Nephron progenitor cell (in vitro differentiated cells): Measurements from ENCODE around the gene NRCAM.
A peak's percentile ranks its signal among the peaks of the same experiment; 100 is the strongest.

Experiments
- DNase-seq: peaks from one replicate; pipeline ENCODE4 v3.0.0; 2021
- H3K27ac Mint-ChIP-seq: 2 replicates; pipeline ENCODE4 v1.8.0; 2021; ENCODE audit warnings: mild to moderate bottlenecking, moderate library complexity, mixed read lengths
- H3K27me3 Mint-ChIP-seq: 2 replicates; pipeline ENCODE4 v1.8.0; 2021; ENCODE audit warnings: mild to moderate bottlenecking, low read depth, mixed read lengths; ENCODE audit not compliant: poor library complexity
- H3K36me3 Mint-ChIP-seq: 2 replicates; pipeline ENCODE4 v1.8.0; 2021; ENCODE audit warnings: low read depth, mixed read lengths
- H3K4me1 Mint-ChIP-seq: 2 replicates; pipeline ENCODE4 v1.8.0; 2021; ENCODE audit warnings: mixed read lengths
- H3K4me3 Mint-ChIP-seq: 2 replicates; pipeline ENCODE4 v1.8.0; 2021; ENCODE audit warnings: mild to moderate bottlenecking, moderate library complexity, mixed read lengths
- H3K9me3 Mint-ChIP-seq: 2 replicates; pipeline ENCODE4 v1.8.0; 2021; ENCODE audit warnings: mild to moderate bottlenecking, moderate library complexity, mixed read lengths
- TF ChIP-seq, protein P1 (sequence below): fragments of 200-600 bp; sonication (generic); IDR thresholded peaks from 2 replicates; pipeline ENCODE4 v1.5.0; 2021; ENCODE audit warnings: antibody characterized with exemption

NRCAM gene

DNA sequence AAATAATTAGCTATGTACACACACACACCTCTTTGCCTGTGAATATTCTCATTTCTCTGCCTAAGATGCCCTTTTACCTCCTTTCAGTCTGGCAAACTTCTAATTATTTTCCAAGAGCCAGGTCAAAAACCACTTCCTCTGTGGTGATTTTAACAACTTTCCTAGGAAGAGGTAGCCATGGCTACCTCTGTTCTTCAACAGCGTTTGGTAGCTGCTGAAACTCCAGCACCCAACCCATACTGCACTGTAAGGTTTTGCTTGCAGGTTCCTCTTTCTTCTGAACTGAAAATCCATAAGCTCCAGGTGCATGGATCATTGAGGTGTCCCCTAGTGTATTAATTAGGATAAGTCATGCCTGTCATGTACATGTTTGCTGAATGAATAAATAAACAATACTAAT lies 25.6 kb downstream of the NRCAM start:
- TF ChIP-seq, protein P1, sequence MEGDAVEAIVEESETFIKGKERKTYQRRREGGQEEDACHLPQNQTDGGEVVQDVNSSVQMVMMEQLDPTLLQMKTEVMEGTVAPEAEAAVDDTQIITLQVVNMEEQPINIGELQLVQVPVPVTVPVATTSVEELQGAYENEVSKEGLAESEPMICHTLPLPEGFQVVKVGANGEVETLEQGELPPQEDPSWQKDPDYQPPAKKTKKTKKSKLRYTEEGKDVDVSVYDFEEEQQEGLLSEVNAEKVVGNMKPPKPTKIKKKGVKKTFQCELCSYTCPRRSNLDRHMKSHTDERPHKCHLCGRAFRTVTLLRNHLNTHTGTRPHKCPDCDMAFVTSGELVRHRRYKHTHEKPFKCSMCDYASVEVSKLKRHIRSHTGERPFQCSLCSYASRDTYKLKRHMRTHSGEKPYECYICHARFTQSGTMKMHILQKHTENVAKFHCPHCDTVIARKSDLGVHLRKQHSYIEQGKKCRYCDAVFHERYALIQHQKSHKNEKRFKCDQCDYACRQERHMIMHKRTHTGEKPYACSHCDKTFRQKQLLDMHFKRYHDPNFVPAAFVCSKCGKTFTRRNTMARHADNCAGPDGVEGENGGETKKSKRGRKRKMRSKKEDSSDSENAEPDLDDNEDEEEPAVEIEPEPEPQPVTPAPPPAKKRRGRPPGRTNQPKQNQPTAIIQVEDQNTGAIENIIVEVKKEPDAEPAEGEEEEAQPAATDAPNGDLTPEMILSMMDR: no peak
- Mint-ChIP-seq H3K4me3 (no peak overlapping the region), H3K27ac (no peak overlapping the region), H3K27me3 (peaks cover 9% of the 10 kb centered on the region), H3K4me1 (peaks cover 17% of the 10 kb centered on the region), H3K36me3 (peaks cover 5% of the 10 kb centered on the region), H3K9me3 (peaks cover 7% of the 10 kb centered on the region)
- no peak for DNase-seq

DNA sequence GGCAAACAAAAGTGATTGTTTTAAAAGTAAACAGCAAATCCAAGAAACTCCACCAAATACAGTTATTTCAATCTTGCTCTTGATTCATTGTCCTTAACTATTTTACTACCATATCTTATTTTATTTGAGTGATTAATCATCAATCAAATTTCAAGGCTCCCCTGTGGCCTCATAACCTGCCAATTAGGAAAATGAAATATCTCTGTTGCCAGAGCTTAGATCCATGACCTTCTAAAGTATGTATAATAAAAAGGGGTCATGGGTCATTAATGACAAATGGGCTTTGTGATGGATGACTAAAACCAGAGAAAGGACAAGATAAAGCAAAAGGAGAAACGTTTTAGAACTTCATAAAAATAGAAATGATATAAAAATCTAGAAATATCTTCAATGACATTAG lies 28.5 kb downstream of the NRCAM start:
- peaks cover 7% of the 10 kb centered on the region for H3K27me3 Mint-ChIP-seq
- H3K4me1 Mint-ChIP-seq: peaks cover 16% of the 10 kb centered on the region
- H3K9me3 Mint-ChIP-seq: no peaks in the 10 kb centered on the region
- H3K27ac Mint-ChIP-seq: no peak overlapping the region
- H3K36me3 Mint-ChIP-seq: no peaks in the 10 kb centered on the region
- TF ChIP-seq, protein P1: no peak
- DNase-seq: no peak
- H3K4me3 Mint-ChIP-seq: no peak overlapping the region

DNA sequence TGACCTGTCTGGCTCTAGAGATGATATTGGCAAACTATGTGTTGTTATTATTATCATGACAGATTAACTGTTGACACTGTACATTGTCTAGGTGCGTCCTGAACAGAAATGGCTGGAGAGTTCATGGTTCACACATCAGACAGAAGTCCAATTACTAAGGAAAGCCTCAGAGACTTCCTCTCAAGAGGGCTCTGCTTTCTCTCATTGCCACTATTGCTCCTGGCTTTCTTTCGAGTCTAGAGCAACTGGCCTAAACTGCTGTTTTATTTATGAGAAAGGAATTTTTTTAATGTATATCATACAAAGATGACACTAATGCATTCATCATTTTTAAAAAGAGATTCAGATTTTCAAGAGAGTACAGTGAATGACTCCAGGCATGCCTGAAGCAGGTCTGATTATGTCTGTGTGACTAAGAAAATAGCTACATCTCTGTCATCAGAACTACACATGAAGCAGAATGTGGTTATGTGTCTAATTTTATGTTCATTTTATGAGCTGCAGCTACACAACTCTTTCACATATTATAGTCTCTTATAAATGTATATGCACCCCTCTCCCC lies 30.4 kb downstream of the NRCAM start:
- Mint-ChIP-seq H3K27ac (no peak overlapping the region), H3K4me3 (no peak overlapping the region), H3K9me3 (no peaks in the 10 kb centered on the region), H3K36me3 (no peaks in the 10 kb centered on the region), H3K27me3 (peaks cover 11% of the 10 kb centered on the region), H3K4me1 (peaks cover 25% of the 10 kb centered on the region)
- no peak for DNase-seq
- TF ChIP-seq, protein P1: no peak

DNA sequence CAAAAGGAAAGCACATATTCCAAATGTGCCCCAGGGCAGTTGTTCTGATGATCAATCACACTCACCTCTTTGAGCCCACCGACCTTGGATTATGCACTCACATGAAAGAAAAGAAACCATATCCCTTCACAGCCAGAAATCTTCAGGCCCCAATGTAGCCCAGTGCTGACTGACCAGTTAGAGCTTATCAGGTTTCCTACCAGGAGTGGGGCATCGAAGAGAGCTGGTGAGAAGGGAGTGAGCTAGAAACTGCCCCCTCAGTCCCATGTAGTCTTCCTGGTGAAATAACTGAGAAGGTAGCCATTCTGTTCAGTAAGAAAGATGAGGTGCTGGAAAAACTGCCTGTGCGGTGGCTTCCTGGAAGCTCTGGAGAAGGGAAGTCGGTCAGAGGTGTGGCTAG lies 32.2 kb downstream of the NRCAM start:
- Mint-ChIP-seq H3K4me3 (no peak overlapping the region), H3K27me3 (peaks cover 11% of the 10 kb centered on the region), H3K36me3 (no peaks in the 10 kb centered on the region), H3K4me1 (peaks cover 25% of the 10 kb centered on the region), H3K9me3 (no peaks in the 10 kb centered on the region), H3K27ac (peak overlapping the region; percentile 3)
- no peak for DNase-seq
- TF ChIP-seq, protein P1: no peak

DNA sequence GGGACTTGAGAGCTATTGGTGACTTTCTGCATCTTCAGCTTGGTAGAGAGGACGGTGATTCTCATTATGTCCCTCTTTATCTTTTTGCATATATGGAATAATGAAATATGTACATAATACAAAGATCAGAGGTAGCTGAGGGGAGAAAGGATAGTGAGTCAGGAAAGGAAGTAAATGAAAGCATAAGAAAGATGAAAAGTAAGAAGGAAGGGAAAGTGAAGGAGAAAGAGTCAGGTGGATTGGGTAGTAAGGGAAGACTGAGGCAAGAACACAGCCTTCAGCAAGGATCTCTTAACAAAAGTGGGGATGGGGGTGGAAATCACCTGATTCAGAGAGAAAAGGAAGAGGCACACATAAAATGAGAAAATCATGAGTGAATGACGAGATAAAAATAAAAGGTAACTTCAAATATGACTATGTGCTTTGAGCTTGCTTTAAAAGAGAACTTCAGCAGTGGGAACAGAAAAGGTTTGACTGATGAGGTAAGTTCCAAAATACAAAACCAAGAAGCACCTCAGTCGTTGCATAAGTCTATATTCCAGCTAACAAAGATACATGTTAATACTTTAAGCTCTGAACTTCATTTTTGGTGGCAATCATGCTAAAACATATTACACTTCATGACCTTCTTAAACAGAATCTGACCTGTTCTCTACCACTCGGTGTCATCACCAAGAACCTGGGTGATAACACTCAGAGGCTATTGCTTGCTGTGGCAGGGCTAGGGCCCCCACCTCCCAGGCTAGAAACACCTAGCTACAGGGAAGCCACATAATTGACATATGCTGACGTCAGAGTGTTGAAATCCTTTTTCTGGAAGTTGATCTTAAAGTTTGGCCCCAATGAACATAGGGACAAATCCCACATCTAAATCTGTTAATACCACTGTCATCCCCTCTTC lies 32.9 kb downstream of the NRCAM start:
- TF ChIP-seq, protein P1: no peak
- Mint-ChIP-seq H3K27me3 (peaks cover 11% of the 10 kb centered on the region), H3K9me3 (no peaks in the 10 kb centered on the region), H3K36me3 (no peaks in the 10 kb centered on the region), H3K4me1 (peaks cover 22% of the 10 kb centered on the region), H3K4me3 (no peak overlapping the region), H3K27ac (peak overlapping the region; percentile 3)
- no peak for DNase-seq
